ENCODE data around the gene AGAP2.

DNA sequence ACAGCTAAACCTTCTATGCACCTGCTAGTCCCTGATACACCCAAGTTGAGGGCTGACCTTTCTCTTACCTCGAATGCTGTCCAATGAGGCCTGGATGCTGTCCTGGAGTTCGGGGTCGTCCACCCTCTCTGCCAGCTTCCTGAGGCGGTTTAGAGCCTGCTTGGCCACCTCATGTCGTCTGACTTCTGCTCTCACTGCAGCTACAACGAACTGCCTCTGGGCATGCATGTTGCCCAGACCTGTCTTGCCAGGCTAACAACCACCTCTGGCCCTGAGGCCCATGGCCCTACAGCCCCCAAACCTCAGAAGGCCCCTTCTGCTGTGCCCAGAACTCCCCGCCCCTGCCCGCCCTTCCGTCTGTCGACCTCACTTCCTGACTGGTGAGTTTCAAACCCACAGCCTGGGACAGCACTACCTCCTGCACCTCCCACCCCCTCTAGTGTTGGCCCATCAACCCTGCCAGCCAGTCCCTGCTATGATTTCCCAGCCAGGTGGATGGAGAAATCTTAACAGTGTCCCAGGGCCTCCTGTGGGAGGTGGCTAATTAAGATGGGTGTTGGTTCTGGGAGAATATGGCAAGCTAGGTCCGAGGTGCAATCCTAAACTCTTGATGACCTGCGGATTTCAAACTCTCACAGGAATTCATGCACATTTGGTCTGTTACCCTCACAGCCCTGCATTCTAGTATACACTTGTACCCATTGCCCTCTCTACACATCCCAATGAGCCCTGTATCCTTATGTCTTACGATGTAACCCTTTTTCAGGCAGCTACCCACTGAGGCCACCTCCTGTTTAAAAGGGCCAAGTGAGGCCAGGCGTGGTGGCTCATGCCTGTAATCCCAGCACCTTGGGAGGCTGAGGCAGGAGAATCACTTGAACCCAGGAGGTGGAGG is 3.5 kb upstream of the AGAP2 start:
- no peak for TF ChIP-seq ZNF184 (tag by site-specific recombination; IDR thresholded peaks at IDR 0.05)
- TF ChIP-seq, protein P1, sequence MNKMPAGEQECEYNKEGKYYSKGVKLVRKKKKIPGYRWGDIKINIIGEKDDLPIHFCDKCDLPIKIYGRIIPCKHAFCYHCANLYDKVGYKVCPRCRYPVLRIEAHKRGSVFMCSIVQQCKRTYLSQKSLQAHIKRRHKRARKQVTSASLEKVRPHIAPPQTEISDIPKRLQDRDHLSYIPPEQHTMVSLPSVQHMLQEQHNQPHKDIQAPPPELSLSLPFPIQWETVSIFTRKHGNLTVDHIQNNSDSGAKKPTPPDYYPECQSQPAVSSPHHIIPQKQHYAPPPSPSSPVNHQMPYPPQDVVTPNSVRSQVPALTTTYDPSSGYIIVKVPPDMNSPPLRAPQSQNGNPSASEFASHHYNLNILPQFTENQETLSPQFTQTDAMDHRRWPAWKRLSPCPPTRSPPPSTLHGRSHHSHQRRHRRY (tag by site-specific recombination; IDR thresholded peaks at IDR 0.05) = no peak
- TF ChIP-seq YY1 (tag by site-specific recombination; IDR thresholded peaks at IDR 0.05) = no peak
- TF ChIP-seq, protein P2, sequence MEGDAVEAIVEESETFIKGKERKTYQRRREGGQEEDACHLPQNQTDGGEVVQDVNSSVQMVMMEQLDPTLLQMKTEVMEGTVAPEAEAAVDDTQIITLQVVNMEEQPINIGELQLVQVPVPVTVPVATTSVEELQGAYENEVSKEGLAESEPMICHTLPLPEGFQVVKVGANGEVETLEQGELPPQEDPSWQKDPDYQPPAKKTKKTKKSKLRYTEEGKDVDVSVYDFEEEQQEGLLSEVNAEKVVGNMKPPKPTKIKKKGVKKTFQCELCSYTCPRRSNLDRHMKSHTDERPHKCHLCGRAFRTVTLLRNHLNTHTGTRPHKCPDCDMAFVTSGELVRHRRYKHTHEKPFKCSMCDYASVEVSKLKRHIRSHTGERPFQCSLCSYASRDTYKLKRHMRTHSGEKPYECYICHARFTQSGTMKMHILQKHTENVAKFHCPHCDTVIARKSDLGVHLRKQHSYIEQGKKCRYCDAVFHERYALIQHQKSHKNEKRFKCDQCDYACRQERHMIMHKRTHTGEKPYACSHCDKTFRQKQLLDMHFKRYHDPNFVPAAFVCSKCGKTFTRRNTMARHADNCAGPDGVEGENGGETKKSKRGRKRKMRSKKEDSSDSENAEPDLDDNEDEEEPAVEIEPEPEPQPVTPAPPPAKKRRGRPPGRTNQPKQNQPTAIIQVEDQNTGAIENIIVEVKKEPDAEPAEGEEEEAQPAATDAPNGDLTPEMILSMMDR (tag by site-specific recombination; IDR thresholded peaks at IDR 0.05) = 0 out of 2 replicates have a peak, but pooled peaks have one; percentile 5
- TF ChIP-seq ZNF133 (tag by site-specific recombination; IDR thresholded peaks at IDR 0.05) = no peak
- TF ChIP-seq ZNF114 (tag by site-specific recombination; IDR thresholded peaks at IDR 0.05) = no peak
- TF ChIP-seq SETDB1 (IDR thresholded peaks at IDR 0.05; ENCODE audit: insufficient read length, low read length) = no peak
- TF ChIP-seq HOXA7 (CRISPR knock-in tag; IDR thresholded peaks at IDR 0.05; ENCODE audit: borderline replicate concordance) = no peak
